Left renal cortex interstitium (tissue), 4 donors: Measurements from ENCODE around the gene PTGIR. TPM values are rescaled to one million over a fixed set of nuclear protein-coding genes. Genes with fewer than 3 reads are reported as not detected.

ENCODE experiments used
- DNase-seq, 4 donors: peaks; one replicate each; pipeline ENCODE4 v3.0.0-alpha.2; 2013; ENCODE audit warnings: low read depth in 4 of 4, low spot score in 2 of 4, missing footprints in 1 of 4
- polyA plus RNA-seq, 4 donors: library from polyadenylated mRNA; unstranded; fragments of 120-200 nt; gene quantifications; one replicate each; pipeline ENCODE4 v1.2.1, GENCODE V29; 2013; ENCODE audit not compliant: insufficient read length in 4 of 4

PTGIR gene
- polyA plus RNA-seq, 4 donors = 2.1 to 3.1 (median 2.5) TPM

- no peak for DNase-seq
Measured at GRCh38 chr19:46602392-46603194, 22.3 kb downstream of the PTGIR start.

DNA sequence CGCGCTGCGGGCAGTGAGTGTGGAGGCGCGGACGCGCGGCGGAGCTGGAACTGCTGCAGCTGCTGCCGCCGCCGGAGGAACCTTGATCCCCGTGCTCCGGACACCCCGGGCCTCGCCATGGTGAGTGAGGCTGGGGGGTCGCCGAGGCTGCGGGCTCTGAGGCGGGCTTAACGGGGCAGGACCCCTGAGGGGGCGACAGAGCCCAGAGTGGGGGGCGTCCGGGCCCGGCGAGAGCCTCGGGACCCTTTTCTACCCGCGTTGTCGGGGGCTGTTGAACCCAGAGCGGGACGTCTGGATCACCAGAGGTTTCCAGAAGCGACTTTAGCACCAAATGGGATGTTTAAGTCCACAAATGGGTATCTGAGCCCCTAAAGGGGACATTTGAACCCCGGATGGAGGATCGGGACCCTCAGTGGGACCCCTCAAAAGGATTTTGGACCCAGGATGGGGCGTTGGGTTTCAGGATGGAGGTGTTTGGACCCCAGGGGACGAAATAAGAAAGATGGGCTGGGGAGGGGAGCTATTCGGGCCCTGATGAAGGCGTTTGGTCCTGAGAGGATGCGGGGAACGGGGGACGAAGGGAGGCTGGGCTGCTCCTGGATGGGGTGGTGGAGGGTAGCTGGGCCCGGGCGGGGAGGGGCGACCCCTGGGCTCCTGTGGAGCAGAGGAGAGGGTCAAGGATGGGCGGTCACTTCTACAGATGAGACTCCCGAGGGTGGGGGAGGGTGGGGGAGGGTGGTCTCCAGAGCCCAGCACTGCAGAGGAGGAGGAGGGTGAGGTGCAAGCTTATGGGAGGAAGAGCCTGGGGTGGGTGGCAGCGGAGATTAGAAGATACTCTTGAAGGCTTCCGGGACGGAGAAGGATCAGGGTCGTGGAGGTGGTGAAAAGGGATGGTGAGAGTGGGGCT, 23.3 kb downstream of the PTGIR start, which contains the start of gene CALM3:
Gene CALM3, plus strand, starts transcription at position 13 of the 907 bp plus-strand sequence. Its CDS starts 105 bp downstream, at position 118.
- no peak for DNase-seq

DNA sequence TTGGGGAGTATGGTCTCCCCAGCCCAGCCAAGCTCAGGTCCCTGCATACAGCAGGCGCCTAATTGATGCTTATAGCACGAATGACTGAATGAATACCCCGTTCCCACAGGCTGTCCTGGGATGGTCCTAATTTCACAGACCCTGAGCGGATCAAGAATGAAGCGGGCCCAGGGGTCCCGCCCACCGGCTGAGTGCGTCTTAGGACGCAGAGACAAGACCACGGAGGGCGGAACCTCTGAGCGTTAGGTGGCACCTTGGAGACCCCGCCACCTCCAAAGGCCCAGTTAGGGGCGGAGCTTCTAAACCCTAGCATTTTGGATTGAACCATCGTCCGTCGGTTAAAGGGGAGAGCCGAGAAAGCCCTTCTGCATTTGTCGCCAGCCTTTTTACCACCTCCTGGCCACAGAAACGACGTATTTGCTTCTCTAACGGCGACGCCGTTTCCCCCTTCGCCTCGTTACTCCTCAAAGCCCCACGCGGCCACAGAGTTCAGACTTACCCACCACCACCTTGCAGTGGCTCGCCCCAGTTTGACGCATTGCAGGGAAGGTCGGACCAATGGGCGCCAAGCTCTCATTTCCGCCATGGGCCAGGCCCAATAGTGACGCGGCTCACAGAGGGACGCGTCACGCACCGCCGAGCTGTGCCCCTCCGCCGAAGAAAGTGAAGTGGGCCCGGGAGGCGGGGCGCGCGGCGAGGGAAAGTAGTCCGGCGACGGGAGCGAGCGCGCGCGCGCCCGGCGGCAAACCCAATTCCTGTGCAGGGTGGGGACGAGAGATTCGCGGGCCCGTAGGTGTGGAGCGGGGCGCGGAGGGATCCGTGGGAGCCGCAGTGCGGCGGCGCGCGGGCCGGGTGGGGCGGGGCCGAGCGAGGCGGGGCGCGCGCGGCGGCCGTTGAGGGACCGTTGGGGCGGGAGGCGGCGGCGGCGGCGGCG, 24.2 kb downstream of the PTGIR start:
- peak; percentile 96 to 100 (median 99) for DNase-seq

DNA sequence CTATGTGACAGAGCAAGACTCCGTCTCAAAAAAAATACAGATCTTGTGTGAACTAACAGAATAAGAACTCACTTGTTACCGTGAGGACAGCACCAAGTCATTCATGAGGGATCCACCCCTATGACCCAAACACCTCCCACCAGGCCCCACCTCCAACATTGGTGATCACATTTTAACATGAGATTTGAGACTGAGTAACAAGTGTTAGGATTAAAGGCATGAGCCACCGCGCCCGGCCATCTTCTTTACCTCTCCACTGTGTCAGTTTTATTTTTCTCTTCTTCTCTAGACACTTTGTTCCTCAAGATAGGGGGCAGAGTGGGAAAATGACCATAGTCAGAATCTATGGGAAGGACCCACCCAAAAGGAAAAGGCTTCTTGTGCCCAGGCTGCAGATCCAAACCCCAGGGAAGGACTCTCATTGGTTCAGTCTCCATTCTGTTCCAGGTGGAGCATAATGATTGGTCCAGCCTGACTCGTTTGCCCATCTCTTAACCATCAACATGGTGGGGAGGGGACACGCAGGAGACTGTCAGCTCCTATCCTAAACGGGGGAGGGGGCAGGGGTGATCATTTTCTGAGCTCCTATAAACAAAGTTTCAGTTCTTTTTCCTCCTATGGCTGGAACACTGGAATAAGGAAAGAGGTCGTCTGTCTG, 25.0 kb downstream of the PTGIR start:
- DNase-seq = no peak

DNA sequence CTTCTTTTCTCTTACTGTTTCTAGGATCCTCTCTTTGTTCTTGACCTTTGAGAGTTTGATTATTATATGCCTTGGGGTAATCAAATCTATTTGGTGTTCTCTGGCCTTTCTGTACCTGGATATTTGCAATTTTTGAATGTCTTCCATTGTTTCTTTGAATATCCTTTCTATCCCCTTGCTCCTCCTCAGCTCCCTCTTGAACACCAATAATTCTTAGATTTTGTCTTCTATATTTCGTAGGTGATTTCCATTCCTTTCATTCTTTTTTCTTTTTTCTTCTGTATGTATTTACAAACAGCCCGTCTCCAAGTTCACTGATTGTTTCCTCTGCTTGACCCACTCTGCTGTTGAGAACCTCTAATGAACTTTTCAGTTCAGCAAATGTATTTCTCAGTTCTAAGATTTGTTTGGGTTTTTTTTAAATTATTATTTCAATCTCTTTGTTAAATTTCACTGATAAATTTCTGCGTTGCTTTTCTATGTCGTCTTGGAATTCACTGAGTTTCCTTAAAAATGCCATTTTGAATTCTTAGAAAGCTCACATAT, 26.4 kb downstream of the PTGIR start:
- no peak for DNase-seq

DNA sequence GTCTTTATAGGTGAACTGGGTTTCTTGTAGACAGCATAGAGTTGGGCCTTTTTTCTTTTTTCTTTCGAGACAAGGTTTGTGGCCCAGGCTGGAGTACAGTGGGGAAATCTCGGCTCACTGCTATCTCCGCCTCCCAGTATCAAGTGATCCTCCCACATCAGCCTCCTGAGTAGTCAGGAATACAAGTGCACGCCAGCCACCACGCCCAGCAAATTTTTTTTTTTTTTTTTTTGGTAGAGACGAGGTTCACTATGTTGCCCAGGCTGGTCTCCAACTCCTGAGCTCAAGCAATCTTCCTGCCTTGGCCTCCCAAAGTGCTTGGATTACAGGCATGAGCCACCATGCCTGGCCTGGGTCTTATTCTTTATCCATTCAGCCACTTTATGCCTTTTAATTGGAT, 28.9 kb downstream of the PTGIR start:
- DNase-seq = no peak

GRCh38 chr19:46591870-46592269, 33.0 kb downstream of the PTGIR start:
- DNase-seq = no peak

DNA sequence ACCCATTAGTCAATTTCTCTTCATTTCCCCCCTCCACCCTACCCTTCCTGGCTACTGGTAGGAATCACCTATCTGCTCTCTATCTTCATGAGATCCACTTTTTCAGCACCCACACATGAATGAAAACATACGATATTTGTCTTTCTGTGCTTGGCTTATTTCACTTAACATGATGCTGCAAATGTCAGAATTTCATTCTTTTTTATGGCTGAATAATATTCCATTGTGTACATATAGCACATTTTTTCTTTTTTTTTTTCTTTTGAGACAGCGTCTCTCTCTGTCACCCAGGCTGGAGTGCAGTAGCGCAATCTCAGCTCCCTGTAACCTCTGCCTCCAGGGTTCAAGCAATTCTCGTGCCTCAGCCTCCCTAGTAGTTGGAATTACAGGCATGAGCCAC, 33.6 kb downstream of the PTGIR start:
- DNase-seq = no peak

DNA sequence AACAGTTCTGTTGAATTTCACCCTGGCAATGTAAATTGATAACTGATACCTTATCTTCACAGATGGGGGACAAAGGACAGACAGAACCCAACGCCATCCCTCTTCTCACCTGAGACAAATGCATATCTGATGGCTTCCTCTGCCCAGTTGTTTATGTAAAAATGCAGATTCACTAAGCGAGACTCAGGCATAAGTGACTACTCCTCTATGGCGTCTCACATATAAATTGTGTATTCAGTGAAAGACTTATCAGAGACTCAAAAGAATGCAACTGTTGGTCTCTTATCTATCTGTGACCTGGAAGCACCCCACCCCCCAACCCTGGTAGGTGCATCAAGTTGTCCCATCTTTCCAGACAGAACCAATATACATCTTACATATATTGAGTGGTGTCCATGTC, 37.0 kb downstream of the PTGIR start:
- no peak for DNase-seq

- no peak for DNase-seq
Measured at GRCh38 chr19:46586294-46586693, 38.6 kb downstream of the PTGIR start.

- no peak for DNase-seq
Measured at GRCh38 chr19:46585539-46585938, 39.4 kb downstream of the PTGIR start.

DNA sequence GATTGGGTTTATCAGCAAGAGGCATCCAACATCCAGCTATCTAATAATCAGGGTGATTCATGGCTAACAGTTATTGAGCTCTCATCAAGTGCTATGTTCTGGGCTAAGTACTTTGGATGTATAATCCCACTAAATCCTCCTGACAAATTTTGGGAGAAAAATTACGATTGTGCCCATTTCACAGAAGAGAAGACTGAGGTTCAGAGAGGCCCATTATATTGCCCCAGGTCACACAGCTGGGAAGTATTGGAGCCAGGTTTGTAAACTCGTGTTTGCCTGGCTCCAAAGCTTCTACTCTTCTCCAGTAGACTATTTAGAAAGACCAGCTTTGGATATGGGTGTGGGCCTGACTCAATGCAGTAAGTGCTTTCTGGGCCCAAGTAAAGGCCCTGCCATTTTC, 44.6 kb downstream of the PTGIR start:
- DNase-seq = no peak

- no peak for DNase-seq
Measured at GRCh38 chr19:46579361-46579879, 45.5 kb downstream of the PTGIR start.

DNA sequence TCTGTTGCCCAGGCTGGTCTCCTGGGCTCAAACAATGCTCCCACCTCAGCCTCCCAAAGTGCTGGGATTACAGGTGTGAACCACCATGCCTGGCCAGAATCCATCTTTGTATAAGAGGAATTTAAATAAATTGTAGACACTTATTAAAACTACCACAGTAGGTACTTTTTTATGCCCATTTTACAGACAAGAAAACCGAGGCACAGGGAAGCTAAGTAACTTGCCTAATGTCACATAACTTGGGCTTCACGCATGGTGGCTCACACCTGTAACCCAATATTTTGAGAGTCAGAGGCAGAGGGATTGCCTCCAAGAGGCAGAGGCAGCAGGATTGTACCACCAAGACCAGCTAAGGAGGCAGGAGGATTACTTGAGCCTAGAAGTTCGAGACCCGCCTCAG, 46.4 kb downstream of the PTGIR start:
- DNase-seq = no peak

DNA sequence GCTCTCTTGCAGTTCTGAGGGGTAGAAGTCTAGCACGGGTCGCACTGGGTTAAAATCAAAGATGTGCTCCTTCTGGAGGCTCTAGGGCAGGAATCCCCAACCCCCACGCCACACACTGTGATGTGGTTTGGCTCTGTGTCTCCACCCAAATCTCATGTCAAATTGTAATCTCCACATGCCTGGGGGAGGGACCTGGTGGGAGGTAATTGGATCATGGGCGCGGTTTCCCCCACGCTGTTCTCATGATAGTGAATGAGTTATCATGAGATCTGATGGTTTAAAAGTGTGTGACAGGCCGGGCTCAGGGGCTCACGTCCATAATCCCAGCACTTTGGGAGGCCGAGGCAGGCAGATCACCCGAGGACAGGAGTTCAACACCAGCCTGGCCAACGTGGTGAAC, 50.4 kb downstream of the PTGIR start:
- DNase-seq = no peak

- no peak for DNase-seq
Measured at GRCh38 chr19:46573679-46574498, 51.0 kb downstream of the PTGIR start.

GRCh38 chr19:46571495-46571894, 53.4 kb downstream of the PTGIR start:
- no peak for DNase-seq
